GM12878 (cell line): Measurements from ENCODE around the gene CAMKMT. TPM values are rescaled to one million over a fixed set of nuclear protein-coding genes. Genes with fewer than 3 reads are reported as not detected.

Experiments used
- ATF2 ChIP-seq: IDR thresholded peaks from 2 replicates; pipeline ENCODE4 v1.6.1; 2012; ENCODE audit warnings: low read length, inconsistent platforms
- BCL11A ChIP-seq: IDR thresholded peaks from 2 replicates; pipeline ENCODE4 v1.6.1; 2011; ENCODE audit warnings: low read depth, low read length
- CUX1 ChIP-seq: IDR thresholded peaks from 2 replicates; pipeline ENCODE4 v1.6.1; 2012; ENCODE audit warnings: improper control_type of control experiment, low read depth, low read length; ENCODE audit not compliant: insufficient replicate concordance
- ELK1 ChIP-seq: IDR thresholded peaks from 2 replicates; pipeline ENCODE4 v1.6.1; 2012; ENCODE audit warnings: low read depth, low read length, improper control_type of control experiment
- HDAC6 ChIP-seq: fragments of 200-600 bp; sonication (generic); IDR thresholded peaks from one replicate; pipeline ENCODE4 v1.8.0; 2017; ENCODE audit warnings: antibody characterized with exemption; ENCODE audit not compliant: unreplicated experiment
- IRF3 ChIP-seq: fragments of 450-650 bp; IDR thresholded peaks from 2 replicates; pipeline ENCODE4 v1.6.1; 2014; ENCODE audit warnings: mild to moderate bottlenecking
- REST ChIP-seq: IDR thresholded peaks from 2 replicates; pipeline ENCODE4 v1.6.1; 2012; ENCODE audit warnings: mild to moderate bottlenecking, low read depth, low read length
- SMAD1 ChIP-seq: fragments of 450-650 bp; IDR thresholded peaks from 2 replicates; pipeline ENCODE4 v1.6.1; 2018; ENCODE audit warnings: mild to moderate bottlenecking, low read depth; ENCODE audit not compliant: partially characterized antibody
- SRF ChIP-seq, 2 experiments: IDR thresholded peaks; 2 replicates each; pipeline ENCODE4 v1.6.1; 2011; ENCODE audit warnings: low read depth in 2 of 2, low read length in 2 of 2, mild to moderate bottlenecking in 1 of 2, moderate library complexity in 1 of 2
- ZBTB40 ChIP-seq: fragments of 450-650 bp; IDR thresholded peaks from 2 replicates; pipeline ENCODE4 v1.6.1; 2016; ENCODE audit warnings: mild to moderate bottlenecking, moderate library complexity, borderline replicate concordance
- polyA plus RNA-seq, 11 experiments: library from polyadenylated mRNA; depleted of rRNA in 4 of 11; unstranded in 6 of 11; stranded (reverse) in 5 of 11; fragments of >200 nt; fragmentation: Nextera tagmentation in 4 of 11; fragmentation: Illumina TruSeq in 1 of 11; extraction: Ambion mirVana in 4 of 11; extraction: Trizol in 1 of 11; gene quantifications; 1 replicate in 1 of 11; 2 replicates in 10 of 11; pipeline versions ENCODE4 v1.2.1 to v1.2.3, GENCODE V29; 2011 to 2016; ENCODE audit warnings: inconsistent platforms in 2 of 11, missing spikeins in 2 of 11, low read depth in 1 of 11
- total RNA-seq, 4 experiments: library from RNA; depleted of rRNA in 3 of 4; stranded (reverse); fragments of >200 nt in 3 of 4; fragmentation: Illumina TruSeq in 1 of 4; extraction: Trizol in 1 of 4; gene quantifications; 2 replicates each; pipeline versions ENCODE4 v1.2.1 to v1.2.3, GENCODE V29; 2013 to 2021

Gene CAMKMT
- total and polyA plus RNA-seq, 10 of the 15 experiments (the other 5 are each of a cell fraction or from before 2014, with no cell fraction given), result 2.7 to 16.0 (median 11.8) TPM

GRCh38 chr2:44651974-44652373 is 290.2 kb downstream of the CAMKMT start (continued):
- peak; percentile 69 for TF ChIP-seq CUX1
- no peak for TF ChIP-seq SRF (IDR thresholded peaks at IDR 0.05; ENCODE audit: low read depth in 2 of 2, low read length in 2 of 2)
- TF ChIP-seq BCL11A, result no peak
- TF ChIP-seq ATF2, result peak; percentile 72
- no peak for TF ChIP-seq ELK1
- TF ChIP-seq IRF3, result no peak
- no peak for TF ChIP-seq HDAC6
- no peak for TF ChIP-seq ZBTB40
- no peak for TF ChIP-seq SMAD1
- no peak for TF ChIP-seq REST
